ENCODE results near the gene SLC25A33. TPM values are rescaled to one million over a fixed set of nuclear protein-coding genes. Genes with fewer than 3 reads are reported as not detected.
A peak's percentile ranks its signal among the peaks of the same experiment; 100 is the strongest.

The SLC25A33 gene
- total RNA-seq, 4 donors from 2014 or later: 40.3 to 88.6 (median 49.1) TPM

- peaks cover 0 to 9% of the 10 kb centered on the region in 2 donors for H3K4me1 ChIP-seq
- no peak overlapping the region for H3K4me3 ChIP-seq
- DNase-seq (no peak), ATAC-seq (no peak)
- peaks cover 0 to 4% of the 10 kb centered on the region in 2 donors for H3K36me3 ChIP-seq
- H3K27ac ChIP-seq: no peak overlapping the region
- H3K27me3 ChIP-seq: no peaks in the 10 kb centered on the region
- H3K9me3 ChIP-seq: no peaks in the 10 kb centered on the region
- intact Hi-C loops (cut with DNase I; ENCODE audit: low total_unique reads) (loop anchor here (1.0 to 5.0 kb wide), 2 partner anchors 77 to 91 kb away; partner anchors contain the start of gene TMEM201), in situ Hi-C loops (cut with MboI; ENCODE audit: low sequenced_read_pairs in 4 of 4) (loop anchor here in 2 of 4 donors (5.0 to 25.0 kb wide), 3 partner anchors 71 to 381 kb away; partner anchors contain the start of gene GPR157 (in 1 of the 2))
- TF ChIP-seq, protein P1, sequence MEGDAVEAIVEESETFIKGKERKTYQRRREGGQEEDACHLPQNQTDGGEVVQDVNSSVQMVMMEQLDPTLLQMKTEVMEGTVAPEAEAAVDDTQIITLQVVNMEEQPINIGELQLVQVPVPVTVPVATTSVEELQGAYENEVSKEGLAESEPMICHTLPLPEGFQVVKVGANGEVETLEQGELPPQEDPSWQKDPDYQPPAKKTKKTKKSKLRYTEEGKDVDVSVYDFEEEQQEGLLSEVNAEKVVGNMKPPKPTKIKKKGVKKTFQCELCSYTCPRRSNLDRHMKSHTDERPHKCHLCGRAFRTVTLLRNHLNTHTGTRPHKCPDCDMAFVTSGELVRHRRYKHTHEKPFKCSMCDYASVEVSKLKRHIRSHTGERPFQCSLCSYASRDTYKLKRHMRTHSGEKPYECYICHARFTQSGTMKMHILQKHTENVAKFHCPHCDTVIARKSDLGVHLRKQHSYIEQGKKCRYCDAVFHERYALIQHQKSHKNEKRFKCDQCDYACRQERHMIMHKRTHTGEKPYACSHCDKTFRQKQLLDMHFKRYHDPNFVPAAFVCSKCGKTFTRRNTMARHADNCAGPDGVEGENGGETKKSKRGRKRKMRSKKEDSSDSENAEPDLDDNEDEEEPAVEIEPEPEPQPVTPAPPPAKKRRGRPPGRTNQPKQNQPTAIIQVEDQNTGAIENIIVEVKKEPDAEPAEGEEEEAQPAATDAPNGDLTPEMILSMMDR (IDR thresholded peaks at IDR 0.05 in 4 of 5, conservative IDR thresholded peaks at IDR 0.05 in 1 of 5): no peak
- no peak for TF ChIP-seq POLR2A (IDR thresholded peaks at IDR 0.05)
Measured at GRCh38 chr1:9495854-9496374, 43.4 kb upstream of the SLC25A33 start.

DNA sequence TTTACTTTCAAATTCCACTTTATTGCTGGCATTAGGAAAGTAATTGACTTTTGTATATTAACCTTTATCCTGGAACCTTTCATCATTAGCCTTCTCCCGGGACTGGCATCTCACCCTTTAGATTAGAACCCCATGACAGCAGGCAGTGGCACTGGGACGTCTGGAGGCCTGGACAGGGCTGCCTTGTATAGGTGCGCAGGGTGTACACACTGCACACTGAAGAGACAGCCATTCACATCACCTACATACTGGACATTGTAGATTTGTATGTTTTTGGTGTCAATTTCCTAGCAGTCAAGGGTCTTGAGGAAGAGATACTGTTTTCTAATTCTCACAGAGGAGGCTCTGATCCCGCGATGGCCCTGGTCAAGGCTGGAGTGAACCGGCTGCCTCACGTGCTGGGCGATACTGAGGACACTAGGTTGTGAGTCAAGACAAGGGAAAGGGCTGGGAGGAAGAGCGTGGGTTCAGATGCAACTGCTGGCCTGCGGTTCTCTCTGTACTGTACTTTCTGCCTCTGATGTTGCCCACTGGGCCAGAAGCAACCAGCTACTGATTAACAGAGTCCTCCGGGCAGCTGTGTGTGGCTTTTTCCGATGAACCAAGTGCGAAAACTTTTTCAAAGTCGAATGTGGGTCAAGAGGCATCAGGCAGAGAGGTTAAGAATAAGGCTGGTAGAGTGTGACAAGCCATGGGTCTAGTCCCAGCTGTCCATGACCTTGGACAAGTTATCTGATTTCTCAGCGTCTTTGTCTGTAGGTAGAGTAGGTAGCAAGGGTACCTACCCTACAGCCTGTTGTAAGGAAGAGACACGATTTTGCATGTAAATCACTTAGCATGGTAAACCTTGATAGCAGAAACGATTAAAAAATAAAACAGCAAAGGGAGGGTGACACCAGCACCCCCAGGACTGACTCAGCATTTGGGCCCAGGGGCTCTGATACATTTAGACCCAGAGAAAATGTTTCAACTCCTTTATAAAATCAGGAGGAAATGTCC is 38.2 kb upstream of the SLC25A33 start:
- Histone ChIP-seq H3K27me3 (no peaks in the 10 kb centered on the region), H3K36me3 (peaks cover 0 to 7% of the 10 kb centered on the region in 2 donors), H3K4me1 (peaks cover 18 to 19% of the 10 kb centered on the region in 2 donors), H3K27ac (peak overlapping the region; percentile 90 to 98 (median 94)), H3K9me3 (no peaks in the 10 kb centered on the region), H3K4me3 (peak overlapping the region; percentile 52 to 60 (median 58))
- in situ Hi-C loops (cut with MboI; ENCODE audit: low sequenced_read_pairs in 4 of 4): loop anchor here in 2 of 4 donors (5.0 kb wide), 2 partner anchors 56 to 71 kb away; no protein-coding TSS in a partner anchor
- no peak for DNase-seq
- ATAC-seq: no peak
- TF ChIP-seq, protein P1 (IDR thresholded peaks at IDR 0.05 in 4 of 5, conservative IDR thresholded peaks at IDR 0.05 in 1 of 5): no peak
- TF ChIP-seq POLR2A (IDR thresholded peaks at IDR 0.05): no peak
- intact Hi-C loops (cut with DNase I; ENCODE audit: low total_unique reads): no loop called here

GRCh38 chr1:9503001-9503675 is 36.1 kb upstream of the SLC25A33 start:
- Histone ChIP-seq H3K27me3 (no peaks in the 10 kb centered on the region), H3K36me3 (peaks cover 0 to 7% of the 10 kb centered on the region in 2 donors), H3K9me3 (no peaks in the 10 kb centered on the region), H3K4me1 (peaks cover 18 to 19% of the 10 kb centered on the region in 2 donors), H3K27ac (peak overlapping the region; percentile 90 to 98 (median 94)), H3K4me3 (peak overlapping the region; percentile 52 to 60 (median 58))
- peak; percentile 80 to 89 for TF ChIP-seq POLR2A (IDR thresholded peaks at IDR 0.05)
- TF ChIP-seq, protein P1 (IDR thresholded peaks at IDR 0.05 in 4 of 5, conservative IDR thresholded peaks at IDR 0.05 in 1 of 5): peak in 1 of 5 experiments; percentile 16
- DNase-seq: peak; percentile 96 to 98
- intact Hi-C loops (cut with DNase I; ENCODE audit: low total_unique reads): loop anchor here (1.0 kb wide), 3 partner anchors 15 to 52 kb away; partner anchors contain the start of gene SLC25A33
- in situ Hi-C loops (cut with MboI; ENCODE audit: low sequenced_read_pairs in 4 of 4): loop anchor here in 2 of 4 donors (5.0 kb wide), 2 partner anchors 54 to 69 kb away; no protein-coding TSS in a partner anchor
- ATAC-seq: peak; percentile 89 to 90

DNA sequence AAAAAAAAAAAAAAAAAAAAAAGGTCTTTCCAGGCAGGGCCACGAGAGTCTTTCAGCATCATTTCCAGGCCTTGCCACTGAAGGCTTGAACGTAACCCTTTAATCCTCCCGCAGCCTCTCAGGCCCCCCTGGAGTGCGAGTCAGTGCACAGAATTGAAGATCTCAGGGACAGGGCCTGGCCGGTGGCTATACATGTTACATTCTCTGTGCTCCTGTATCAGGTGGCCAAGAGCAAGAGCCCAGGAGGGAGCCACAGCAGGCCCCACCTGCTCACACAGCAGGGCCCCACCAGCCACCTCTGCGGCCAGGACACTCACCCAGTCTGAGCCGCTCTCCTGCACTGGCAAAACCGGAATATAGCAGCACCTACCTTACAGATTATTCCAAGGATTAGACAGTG is 34.1 kb upstream of the SLC25A33 start:
- no peak for TF ChIP-seq POLR2A (IDR thresholded peaks at IDR 0.05)
- TF ChIP-seq, protein P1 (IDR thresholded peaks at IDR 0.05 in 4 of 5, conservative IDR thresholded peaks at IDR 0.05 in 1 of 5): no peak
- in situ Hi-C loops (cut with MboI; ENCODE audit: low sequenced_read_pairs in 4 of 4): no loop called here
- Histone ChIP-seq H3K36me3 (peaks cover 0 to 7% of the 10 kb centered on the region in 2 donors), H3K27ac (peak overlapping the region; percentile 90 to 98 (median 94)), H3K4me3 (no peak overlapping the region), H3K9me3 (no peaks in the 10 kb centered on the region), H3K27me3 (no peaks in the 10 kb centered on the region), H3K4me1 (peaks cover 18 to 19% of the 10 kb centered on the region in 2 donors)
- intact Hi-C loops (cut with DNase I; ENCODE audit: low total_unique reads): no loop called here
- ATAC-seq (no peak), DNase-seq (no peak)
